CD8-positive, alpha-beta memory T cell (primary cell): ENCODE data around the gene FCAR. TPM values are rescaled to one million over a fixed set of nuclear protein-coding genes. Genes with fewer than 3 reads are reported as not detected.
"Not testable (repeated sequence)": the region's sequence is repeated elsewhere in the genome, so short reads cannot be mapped to it uniquely, and the experiment has no call there.

Source experiments
- CTCF ChIA-PET: fragments of 350-600 bp; sonication (Branson Sonifier 250); formaldehyde crosslinking; loops from one replicate; lab custom pipeline; 2021; ENCODE audit warnings: antibody characterized with exemption; lab: Charles Lee
- POLR2A ChIA-PET: fragments of 350-600 bp; sonication (Branson Sonifier 250); formaldehyde crosslinking; loops from one replicate; lab custom pipeline; 2021; ENCODE audit warnings: antibody characterized with exemption; lab: Charles Lee
- DNase-seq, 5 donors: peaks; one replicate each; pipeline versions ENCODE4 v3.0.0 to v3.0.0-alpha.2; 2020 to 2022; ENCODE audit warnings: mixed read lengths in 1 of 5
- H3K27ac ChIP-seq: one replicate; pipeline ENCODE4 v1.7.0; 2013; ENCODE audit warnings: low read depth, mild to moderate bottlenecking, low read length, moderate library complexity
- H3K27me3 ChIP-seq: 2 replicates; pipeline ENCODE4 v1.7.0; 2013; ENCODE audit warnings: low read length, mild to moderate bottlenecking; ENCODE audit not compliant: insufficient read depth, poor library complexity, severe bottlenecking
- H3K36me3 ChIP-seq: 2 replicates; pipeline ENCODE4 v1.7.0; 2013; ENCODE audit warnings: mild to moderate bottlenecking, low read length, moderate library complexity; ENCODE audit not compliant: insufficient read depth
- H3K4me1 ChIP-seq: 2 replicates; pipeline ENCODE4 v1.7.0; 2013; ENCODE audit warnings: mild to moderate bottlenecking, low read length, moderate library complexity; ENCODE audit not compliant: insufficient read depth
- H3K4me3 ChIP-seq: 2 replicates; pipeline ENCODE4 v1.7.0; 2013; ENCODE audit warnings: mild to moderate bottlenecking, low read length
- H3K9me3 ChIP-seq: 2 replicates; pipeline ENCODE4 v1.7.0; 2013; ENCODE audit warnings: mild to moderate bottlenecking, low read length
- H3K27ac Mint-ChIP-seq, 8 donors: one replicate each; pipeline ENCODE4 v1.8.0; 2020 to 2021; ENCODE audit warnings: mixed read lengths in 8 of 8, mild to moderate bottlenecking in 6 of 8, inconsistent platforms in 3 of 8, moderate library complexity in 3 of 8
- H3K27me3 Mint-ChIP-seq, 2 donors: one replicate each; pipeline ENCODE4 v1.8.0; 2020 to 2021; ENCODE audit warnings: mixed read lengths in 2 of 2, mild to moderate bottlenecking in 1 of 2, moderate library complexity in 1 of 2
- H3K36me3 Mint-ChIP-seq, 3 donors: one replicate each; pipeline ENCODE4 v1.8.0; 2020 to 2021; ENCODE audit warnings: mixed read lengths in 3 of 3, inconsistent platforms in 1 of 3, mild to moderate bottlenecking in 1 of 3
- H3K4me1 Mint-ChIP-seq, 3 donors: one replicate each; pipeline ENCODE4 v1.8.0; 2020 to 2021; ENCODE audit warnings: mixed read lengths in 3 of 3, inconsistent platforms in 1 of 3, mild to moderate bottlenecking in 1 of 3
- H3K4me3 Mint-ChIP-seq, 7 donors: one replicate each; pipeline ENCODE4 v1.8.0; 2020 to 2021; ENCODE audit warnings: mixed read lengths in 7 of 7, mild to moderate bottlenecking in 6 of 7, moderate library complexity in 4 of 7, inconsistent platforms in 2 of 7
- H3K9me3 Mint-ChIP-seq, 5 donors: one replicate each; pipeline ENCODE4 v1.8.0; 2020 to 2022; ENCODE audit warnings: mixed read lengths in 5 of 5, mild to moderate bottlenecking in 3 of 5, moderate library complexity in 2 of 5, inconsistent platforms in 1 of 5
- polyA plus RNA-seq: library from polyadenylated mRNA; unstranded; fragments of 300-500 nt; fragmentation: Illumina TruSeq; gene quantifications from one replicate; pipeline ENCODE4 v1.2.3, GENCODE V29; 2021
- total RNA-seq, 2 experiments: library from RNA; stranded (reverse); gene quantifications; one replicate each; pipeline ENCODE4 v1.2.3, GENCODE V29; 2021

The FCAR gene
- total RNA-seq (not detected), polyA plus RNA-seq (not detected)

GRCh38 chr19:54873990-54874389 is at the start of gene FCAR:
Gene FCAR (plus strand): TSS chr19:54874235. CDS start chr19:54874290, 55 bp downstream.
- Mint-ChIP-seq H3K27me3 (peaks cover under 1 to 9% of the 10 kb centered on the region in 2 donors), H3K4me1 (no peaks in the 10 kb centered on the region), H3K27ac (no peak within 1 kb of the TSS), H3K4me3 (no peak within 1 kb of the TSS), H3K9me3 (no peaks in the 10 kb centered on the region), H3K36me3 (no peaks in the 10 kb centered on the region)
- Histone ChIP-seq H3K4me3 (no peak within 1 kb of the TSS), H3K9me3 (no peaks in the 10 kb centered on the region), H3K4me1 (no peaks in the 10 kb centered on the region), H3K36me3 (no peaks in the 10 kb centered on the region), H3K27me3 (no peaks in the 10 kb centered on the region), H3K27ac (no peak within 1 kb of the TSS)
- CTCF ChIA-PET, result no interaction called here
- POLR2A ChIA-PET, result no interaction called here
- no peak for DNase-seq

- H3K36me3 ChIP-seq, H3K9me3 ChIP-seq, CTCF ChIA-PET, H3K9me3 Mint-ChIP-seq, H3K27ac ChIP-seq, H3K27me3 ChIP-seq, H3K36me3 Mint-ChIP-seq, H3K4me3 Mint-ChIP-seq, H3K27ac Mint-ChIP-seq, H3K4me3 ChIP-seq, DNase-seq, H3K4me1 ChIP-seq, H3K4me1 Mint-ChIP-seq, POLR2A ChIA-PET: not testable (repeated sequence)
- peaks cover 6 to 11% of the 10 kb centered on the region in 2 donors for H3K27me3 Mint-ChIP-seq
Measured at GRCh38 chr19:54824416-54824815, 49.6 kb upstream of the FCAR start.

- H3K4me1 ChIP-seq, H3K4me3 ChIP-seq, H3K27ac Mint-ChIP-seq, H3K9me3 Mint-ChIP-seq, CTCF ChIA-PET, H3K4me3 Mint-ChIP-seq, H3K36me3 Mint-ChIP-seq, H3K9me3 ChIP-seq, H3K27ac ChIP-seq, H3K4me1 Mint-ChIP-seq, H3K36me3 ChIP-seq, POLR2A ChIA-PET, H3K27me3 ChIP-seq, DNase-seq: not testable (repeated sequence)
- peaks cover 4 to 15% of the 10 kb centered on the region in 2 donors for H3K27me3 Mint-ChIP-seq
Measured at GRCh38 chr19:54825326-54825725, 48.7 kb upstream of the FCAR start.

GRCh38 chr19:54828064-54828463 is 46.0 kb upstream of the FCAR start:
- CTCF ChIA-PET, H3K36me3 ChIP-seq, H3K36me3 Mint-ChIP-seq, H3K4me1 Mint-ChIP-seq, H3K9me3 ChIP-seq, H3K27me3 ChIP-seq, H3K4me3 ChIP-seq, DNase-seq, H3K27ac ChIP-seq, H3K9me3 Mint-ChIP-seq, H3K27ac Mint-ChIP-seq, H3K4me1 ChIP-seq, POLR2A ChIA-PET: not testable (repeated sequence)
- Mint-ChIP-seq H3K27me3 (peaks cover 4 to 19% of the 10 kb centered on the region in 2 donors), H3K4me3 (peak overlapping the region in 1 of 7 donors; percentile 10)

- H3K9me3 Mint-ChIP-seq, result not testable (repeated sequence)
Measured at GRCh38 chr19:54832496-54832895, 41.5 kb upstream of the FCAR start, which contains the start of gene KIR2DS4. Gene KIR2DS4 (plus strand): TSS chr19:54832676.

GRCh38 chr19:54835126-54835525 is 38.9 kb upstream of the FCAR start:
- H3K27me3 Mint-ChIP-seq, H3K27ac ChIP-seq, H3K36me3 ChIP-seq, H3K9me3 Mint-ChIP-seq, H3K27me3 ChIP-seq, H3K4me3 Mint-ChIP-seq, H3K4me1 Mint-ChIP-seq, H3K4me3 ChIP-seq, POLR2A ChIA-PET, H3K4me1 ChIP-seq, H3K9me3 ChIP-seq, H3K36me3 Mint-ChIP-seq, DNase-seq, CTCF ChIA-PET: not testable (repeated sequence)
- H3K27ac Mint-ChIP-seq, result peak overlapping the region in 1 of 8 donors; percentile 33

More at GRCh38 chr19:54832496-54832895, 41.5 kb upstream of the FCAR start, which contains the start of gene KIR2DS4:
- DNase-seq, H3K27me3 Mint-ChIP-seq, H3K36me3 ChIP-seq, POLR2A ChIA-PET, H3K4me1 ChIP-seq, H3K27me3 ChIP-seq, H3K4me1 Mint-ChIP-seq, H3K4me3 ChIP-seq, H3K27ac ChIP-seq, H3K9me3 ChIP-seq, CTCF ChIA-PET, H3K36me3 Mint-ChIP-seq: not testable (repeated sequence)
- Mint-ChIP-seq H3K4me3 (peak within 1 kb of the TSS in 1 of 7 donors; percentile 60), H3K27ac (peak within 1 kb of the TSS in 1 of 8 donors; percentile 79)

GRCh38 chr19:54837522-54837921 is 36.5 kb upstream of the FCAR start:
- H3K9me3 Mint-ChIP-seq, H3K4me3 Mint-ChIP-seq, DNase-seq, H3K27me3 ChIP-seq, H3K9me3 ChIP-seq, CTCF ChIA-PET, H3K36me3 ChIP-seq, H3K4me1 ChIP-seq, H3K27ac ChIP-seq, H3K27me3 Mint-ChIP-seq, H3K27ac Mint-ChIP-seq, H3K4me3 ChIP-seq, H3K36me3 Mint-ChIP-seq, POLR2A ChIA-PET, H3K4me1 Mint-ChIP-seq: not testable (repeated sequence)

- peaks cover 12 to 14% of the 10 kb centered on the region in 2 donors for H3K27me3 Mint-ChIP-seq
- H3K4me1 Mint-ChIP-seq, H3K27me3 ChIP-seq, POLR2A ChIA-PET, CTCF ChIA-PET, H3K9me3 Mint-ChIP-seq, H3K36me3 Mint-ChIP-seq, H3K4me3 ChIP-seq, H3K9me3 ChIP-seq, H3K27ac Mint-ChIP-seq, H3K4me1 ChIP-seq, H3K4me3 Mint-ChIP-seq, H3K27ac ChIP-seq, DNase-seq, H3K36me3 ChIP-seq: not testable (repeated sequence)
Measured at GRCh38 chr19:54843171-54843570, 30.9 kb upstream of the FCAR start.
